C4-2B (cell line): ENCODE data around the gene TMCC3.

ENCODE experiments used
- ZFX ChIP-seq: fragments of 450-650 bp; IDR thresholded peaks from 2 replicates; pipeline ENCODE4 v1.6.1; 2017
- TF ChIP-seq, protein P1 (sequence below): fragments of 450-650 bp; conservative IDR thresholded peaks from 2 replicates; pipeline ENCODE4 v1.5.1; 2017; ENCODE audit warnings: mild to moderate bottlenecking

DNA sequence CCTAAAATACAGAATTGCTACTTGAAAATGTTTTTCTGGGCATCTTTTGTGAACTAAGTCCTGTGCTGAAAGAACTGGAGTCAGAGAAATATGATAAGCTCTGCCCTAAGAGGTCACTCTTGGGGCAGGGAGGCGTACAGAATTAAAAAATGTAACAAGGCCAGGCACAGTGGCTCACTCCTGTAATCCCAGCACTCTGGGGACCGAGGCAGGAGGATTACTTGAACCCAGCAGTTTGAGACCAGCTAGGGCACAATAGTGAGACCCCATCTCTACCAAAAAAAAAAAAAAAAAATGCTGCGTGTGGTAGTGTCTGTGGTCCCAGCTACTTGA lies 46.0 kb downstream of the TMCC3 start:
- TF ChIP-seq, protein P1, sequence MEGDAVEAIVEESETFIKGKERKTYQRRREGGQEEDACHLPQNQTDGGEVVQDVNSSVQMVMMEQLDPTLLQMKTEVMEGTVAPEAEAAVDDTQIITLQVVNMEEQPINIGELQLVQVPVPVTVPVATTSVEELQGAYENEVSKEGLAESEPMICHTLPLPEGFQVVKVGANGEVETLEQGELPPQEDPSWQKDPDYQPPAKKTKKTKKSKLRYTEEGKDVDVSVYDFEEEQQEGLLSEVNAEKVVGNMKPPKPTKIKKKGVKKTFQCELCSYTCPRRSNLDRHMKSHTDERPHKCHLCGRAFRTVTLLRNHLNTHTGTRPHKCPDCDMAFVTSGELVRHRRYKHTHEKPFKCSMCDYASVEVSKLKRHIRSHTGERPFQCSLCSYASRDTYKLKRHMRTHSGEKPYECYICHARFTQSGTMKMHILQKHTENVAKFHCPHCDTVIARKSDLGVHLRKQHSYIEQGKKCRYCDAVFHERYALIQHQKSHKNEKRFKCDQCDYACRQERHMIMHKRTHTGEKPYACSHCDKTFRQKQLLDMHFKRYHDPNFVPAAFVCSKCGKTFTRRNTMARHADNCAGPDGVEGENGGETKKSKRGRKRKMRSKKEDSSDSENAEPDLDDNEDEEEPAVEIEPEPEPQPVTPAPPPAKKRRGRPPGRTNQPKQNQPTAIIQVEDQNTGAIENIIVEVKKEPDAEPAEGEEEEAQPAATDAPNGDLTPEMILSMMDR = no peak
- TF ChIP-seq ZFX = no peak
